Measurements from ENCODE around the gene BBIP1.

Gene BBIP1

GRCh38 chr10:110918643-110919348, at the start of gene BBIP1:
Gene BBIP1 (minus strand): TSS chr10:110919180. CDS start chr10:110918157, 1,023 bp downstream.
- no peak for DNase-seq

- DNase-seq: no peak
Observed at GRCh38 chr10:110967645-110968044, 48.7 kb upstream of the BBIP1 start.

- DNase-seq: no peak
Observed at GRCh38 chr10:110967009-110967630, 48.1 kb upstream of the BBIP1 start.

- no peak for DNase-seq
Observed at GRCh38 chr10:110966146-110966545, 47.2 kb upstream of the BBIP1 start.

GRCh38 chr10:110965216-110965615, 46.2 kb upstream of the BBIP1 start:
- DNase-seq: no peak

- no peak for DNase-seq
Observed at GRCh38 chr10:110964681-110965080, 45.7 kb upstream of the BBIP1 start.

GRCh38 chr10:110963162-110963561, 44.2 kb upstream of the BBIP1 start:
- DNase-seq: no peak

GRCh38 chr10:110962443-110962842, 43.5 kb upstream of the BBIP1 start:
- no peak for DNase-seq

GRCh38 chr10:110960333-110960712, 41.3 kb upstream of the BBIP1 start:
- no peak for DNase-seq

- no peak for DNase-seq
Observed at GRCh38 chr10:110959379-110960332, 40.7 kb upstream of the BBIP1 start.

GRCh38 chr10:110957606-110958005, 38.6 kb upstream of the BBIP1 start:
- no peak for DNase-seq

- no peak for DNase-seq
Observed at GRCh38 chr10:110951381-110951780, 32.4 kb upstream of the BBIP1 start.

- DNase-seq: no peak
Observed at GRCh38 chr10:110947061-110947595, 28.1 kb upstream of the BBIP1 start.

- DNase-seq: no peak
Observed at GRCh38 chr10:110946496-110946895, 27.5 kb upstream of the BBIP1 start.

GRCh38 chr10:110944792-110945396, 25.9 kb upstream of the BBIP1 start:
- no peak for DNase-seq

- no peak for DNase-seq
Observed at GRCh38 chr10:110939419-110939818, 20.4 kb upstream of the BBIP1 start.

GRCh38 chr10:110936757-110937156, 17.8 kb upstream of the BBIP1 start:
- no peak for DNase-seq

- DNase-seq: no peak
Observed at GRCh38 chr10:110932505-110933180, 13.7 kb upstream of the BBIP1 start.

GRCh38 chr10:110931769-110932381, 12.9 kb upstream of the BBIP1 start:
- DNase-seq: no peak

- no peak for DNase-seq
Observed at GRCh38 chr10:110927461-110927860, 8.5 kb upstream of the BBIP1 start.

GRCh38 chr10:110923856-110924493, 5.0 kb upstream of the BBIP1 start:
- no peak for DNase-seq

All from CD4-positive, alpha-beta T cell treated with Interleukin-6 for 4 hours (primary cell).